ENCODE data around the gene TIMM29.

Gene TIMM29

GRCh38 chr19:10927730-10928562, 665 bp upstream of the TIMM29 start:
- WGBS (ENCODE audit: extremely low coverage, insufficient coverage, insufficient read length): no CpG with 5 or more reads among the region's 47 CpGs

DNA sequence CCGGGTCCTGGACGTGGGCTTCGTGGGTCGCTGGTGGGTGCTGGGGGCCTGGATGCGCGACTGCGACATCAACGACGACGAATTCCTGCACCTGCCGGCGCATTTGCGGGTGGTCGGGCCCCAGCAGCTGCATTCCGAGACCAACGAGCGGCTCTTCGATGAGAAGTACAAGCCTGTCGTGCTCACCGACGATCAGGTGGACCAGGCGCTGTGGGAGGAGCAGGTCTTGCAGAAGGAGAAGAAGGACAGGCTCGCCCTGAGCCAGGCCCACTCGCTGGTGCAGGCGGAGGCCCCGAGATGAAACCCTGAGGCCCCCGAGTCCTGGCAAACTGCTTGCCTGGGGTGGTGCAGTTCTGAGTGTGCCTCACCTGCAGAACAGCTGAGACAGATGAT, 787 bp downstream of the TIMM29 start:
- peak overlapping the region; percentile 84 for H3K9ac ChIP-seq (ENCODE audit: low read length)
- H4K91ac ChIP-seq (ENCODE audit: low read depth, low read length): peak overlapping the region; percentile 41
- peaks cover 7 to 16% of the 10 kb centered on the region in 2 experiments for H3K4me1 ChIP-seq (ENCODE audit: control insufficient read depth in 1 of 2, insufficient read depth in 2 of 2, low read length in 2 of 2)
- no peak overlapping the region for H3K23ac ChIP-seq (ENCODE audit: low read length)
- DNase-seq: no peak
- H3K79me1 ChIP-seq (ENCODE audit: low read length): peaks cover 11% of the 10 kb centered on the region
- peaks cover 3% of the 10 kb centered on the region for H3K9me3 ChIP-seq (ENCODE audit: insufficient read depth, low read depth, low read length)
- H4K8ac ChIP-seq (ENCODE audit: low read depth, low read length): peak overlapping the region; percentile 86
- H4K12ac ChIP-seq (ENCODE audit: low read depth, low read length): peak overlapping the region; percentile 87
- no peaks in the 10 kb centered on the region for H3K27me3 ChIP-seq (ENCODE audit: insufficient read depth, low read length)
- H3K36me3 ChIP-seq (ENCODE audit: control insufficient read depth in 1 of 2, insufficient read depth in 2 of 2, low read length in 2 of 2): peaks cover 14 to 22% of the 10 kb centered on the region in 2 experiments
- H3K4ac ChIP-seq (ENCODE audit: low read depth, low read length): peak overlapping the region; percentile 87
- H3K18ac ChIP-seq (ENCODE audit: low read length): peak overlapping the region; percentile 71
- peak overlapping the region; percentile 94 for H3K4me3 ChIP-seq (ENCODE audit: low read depth, low read length)
- peaks cover 17% of the 10 kb centered on the region for H3K79me2 ChIP-seq (ENCODE audit: control insufficient read depth, insufficient read depth, low read length, poor library complexity)
- no peak overlapping the region for H3K27ac ChIP-seq (ENCODE audit: low read depth, low read length)
- H3K14ac ChIP-seq (ENCODE audit: low read length): peak overlapping the region; percentile 78
- WGBS (ENCODE audit: extremely low coverage, insufficient coverage, insufficient read length): no CpG with 5 or more reads among the region's 27 CpGs
- peak overlapping the region; percentile 53 for H2AFZ ChIP-seq (ENCODE audit: insufficient read depth, low read length, poor library complexity)
- no peak overlapping the region for H2BK5ac ChIP-seq (ENCODE audit: low read depth, low read length, poor library complexity)
- peak overlapping the region; percentile 88 for H2AK5ac ChIP-seq (ENCODE audit: low read length)
- peak overlapping the region; percentile 92 for H3K4me2 ChIP-seq (ENCODE audit: low read length)
- H2BK120ac ChIP-seq (ENCODE audit: insufficient read depth, low read length, poor library complexity): peak overlapping the region; percentile 10
- no peak overlapping the region for H2BK12ac ChIP-seq (ENCODE audit: low read length)

More at GRCh38 chr19:10927730-10928562, 665 bp upstream of the TIMM29 start:
- Histone ChIP-seq H3K9ac (ENCODE audit: low read length) (peak overlapping the region; percentile 90), H3K14ac (ENCODE audit: low read length) (peak overlapping the region; percentile 82), H4K12ac (ENCODE audit: low read depth, low read length) (peak overlapping the region; percentile 49), H3K23ac (ENCODE audit: low read length) (no peak overlapping the region), H3K9me3 (ENCODE audit: insufficient read depth, low read depth, low read length) (peaks cover 3% of the 10 kb centered on the region), H3K4me2 (ENCODE audit: low read length) (peak overlapping the region; percentile 90), H3K27me3 (ENCODE audit: insufficient read depth, low read length) (no peaks in the 10 kb centered on the region), H3K27ac (ENCODE audit: low read depth, low read length) (no peak overlapping the region), H4K8ac (ENCODE audit: low read depth, low read length) (peak overlapping the region; percentile 89), H3K36me3 (ENCODE audit: control insufficient read depth in 1 of 2, insufficient read depth in 2 of 2, low read length in 2 of 2) (peaks cover 29 to 35% of the 10 kb centered on the region in 2 experiments), H3K4ac (ENCODE audit: low read depth, low read length) (peak overlapping the region; percentile 91), H3K79me2 (ENCODE audit: control insufficient read depth, insufficient read depth, low read length, poor library complexity) (peaks cover 17% of the 10 kb centered on the region), H3K79me1 (ENCODE audit: low read length) (peaks cover 11% of the 10 kb centered on the region), H3K4me1 (ENCODE audit: control insufficient read depth in 1 of 2, insufficient read depth in 2 of 2, low read length in 2 of 2) (peaks cover 7 to 16% of the 10 kb centered on the region in 2 experiments), H2BK12ac (ENCODE audit: low read length) (no peak overlapping the region), H2AFZ (ENCODE audit: insufficient read depth, low read length, poor library complexity) (peak overlapping the region; percentile 24), H4K91ac (ENCODE audit: low read depth, low read length) (peak overlapping the region; percentile 84), H3K18ac (ENCODE audit: low read length) (peak overlapping the region; percentile 24), H3K4me3 (ENCODE audit: low read depth, low read length) (peak overlapping the region; percentile 82), H2BK120ac (ENCODE audit: insufficient read depth, low read length, poor library complexity) (peak overlapping the region; percentile 32), H2BK5ac (ENCODE audit: low read depth, low read length, poor library complexity) (peak overlapping the region; percentile 1), H2AK5ac (ENCODE audit: low read length) (peak overlapping the region; percentile 71)
- DNase-seq: no peak

DNA sequence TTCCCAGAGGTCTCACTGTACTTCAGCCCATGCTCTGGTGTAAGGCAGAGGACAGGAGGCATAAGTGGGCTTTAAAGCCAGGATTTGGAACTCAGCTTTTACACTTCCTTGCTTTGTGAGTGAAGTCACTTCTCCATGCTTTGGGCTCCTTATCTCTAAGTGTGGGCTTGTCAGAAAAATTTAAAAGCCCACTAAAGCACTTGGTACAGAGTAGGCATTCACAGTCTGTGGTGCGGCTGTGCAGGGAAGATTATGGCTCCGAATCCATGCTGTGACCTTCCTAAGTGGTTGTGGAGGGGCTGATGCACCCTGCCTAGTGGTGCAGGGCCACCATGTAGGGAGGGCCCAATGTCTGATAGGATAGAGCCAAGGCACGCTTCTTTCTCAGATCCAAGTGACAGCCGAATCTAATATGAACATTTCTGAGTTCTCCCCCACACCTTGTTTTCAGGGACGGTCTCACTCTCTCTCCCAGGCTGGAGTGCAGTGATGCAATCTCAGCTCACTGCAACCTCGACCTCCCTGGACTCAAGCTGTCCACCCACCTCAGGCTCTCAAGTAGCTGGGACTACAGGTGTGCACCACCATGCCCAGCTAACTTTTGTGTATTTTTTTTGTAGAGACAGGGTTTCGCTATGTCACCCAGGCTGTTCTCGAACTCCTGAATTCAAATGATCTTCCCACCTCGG, 6.9 kb downstream of the TIMM29 start:
- DNase-seq: no peak
- Histone ChIP-seq H3K23ac (ENCODE audit: low read length) (no peak overlapping the region), H4K8ac (ENCODE audit: low read depth, low read length) (no peak overlapping the region)

GRCh38 chr19:10936661-10937084, 8.1 kb downstream of the TIMM29 start:
- Histone ChIP-seq H4K12ac (ENCODE audit: low read depth, low read length) (peak overlapping the region; percentile 72), H3K9ac (ENCODE audit: low read length) (no peak overlapping the region), H3K4me2 (ENCODE audit: low read length) (no peak overlapping the region), H4K91ac (ENCODE audit: low read depth, low read length) (no peak overlapping the region), H3K23ac (ENCODE audit: low read length) (no peak overlapping the region), H3K18ac (ENCODE audit: low read length) (no peak overlapping the region), H3K9me3 (ENCODE audit: insufficient read depth, low read depth, low read length) (no peaks in the 10 kb centered on the region), H3K27me3 (ENCODE audit: insufficient read depth, low read length) (no peaks in the 10 kb centered on the region), H3K4ac (ENCODE audit: low read depth, low read length) (no peak overlapping the region), H4K8ac (ENCODE audit: low read depth, low read length) (peak overlapping the region; percentile 85), H3K14ac (ENCODE audit: low read length) (no peak overlapping the region), H2BK120ac (ENCODE audit: insufficient read depth, low read length, poor library complexity) (peak overlapping the region; percentile 46), H3K79me1 (ENCODE audit: low read length) (no peaks in the 10 kb centered on the region), H3K4me1 (ENCODE audit: control insufficient read depth in 1 of 2, insufficient read depth in 2 of 2, low read length in 2 of 2) (peaks cover 4 to 7% of the 10 kb centered on the region in 2 experiments), H2BK12ac (ENCODE audit: low read length) (no peak overlapping the region), H3K27ac (ENCODE audit: low read depth, low read length) (no peak overlapping the region), H2AFZ (ENCODE audit: insufficient read depth, low read length, poor library complexity) (peak overlapping the region; percentile 77), H3K79me2 (ENCODE audit: control insufficient read depth, insufficient read depth, low read length, poor library complexity) (no peaks in the 10 kb centered on the region), H3K4me3 (ENCODE audit: low read depth, low read length) (no peak overlapping the region), H2BK5ac (ENCODE audit: low read depth, low read length, poor library complexity) (no peak overlapping the region), H3K36me3 (ENCODE audit: control insufficient read depth in 1 of 2, insufficient read depth in 2 of 2, low read length in 2 of 2) (peaks cover 0 to 3% of the 10 kb centered on the region in 2 experiments), H2AK5ac (ENCODE audit: low read length) (no peak overlapping the region)
- peak; percentile 62 to 93 for DNase-seq
- no CpG with 5 or more reads among the region's 11 CpGs for WGBS (ENCODE audit: extremely low coverage, insufficient coverage, insufficient read length)

More for the DNA sequence above, 6.9 kb downstream of the TIMM29 start:
- no peak overlapping the region for H3K14ac ChIP-seq (ENCODE audit: low read length)
- no CpG with 5 or more reads among the region's 9 CpGs for WGBS (ENCODE audit: extremely low coverage, insufficient coverage, insufficient read length)
- H4K91ac ChIP-seq (ENCODE audit: low read depth, low read length): no peak overlapping the region
- no peak overlapping the region for H2BK12ac ChIP-seq (ENCODE audit: low read length)
- H4K12ac ChIP-seq (ENCODE audit: low read depth, low read length): no peak overlapping the region
- H3K27ac ChIP-seq (ENCODE audit: low read depth, low read length): no peak overlapping the region
- H3K79me1 ChIP-seq (ENCODE audit: low read length): no peaks in the 10 kb centered on the region
- H2AFZ ChIP-seq (ENCODE audit: insufficient read depth, low read length, poor library complexity): no peak overlapping the region
- H3K27me3 ChIP-seq (ENCODE audit: insufficient read depth, low read length): no peaks in the 10 kb centered on the region
- H3K79me2 ChIP-seq (ENCODE audit: control insufficient read depth, insufficient read depth, low read length, poor library complexity): no peaks in the 10 kb centered on the region
- no peak overlapping the region for H3K9ac ChIP-seq (ENCODE audit: low read length)
- H2BK120ac ChIP-seq (ENCODE audit: insufficient read depth, low read length, poor library complexity): no peak overlapping the region
- peaks cover 2 to 5% of the 10 kb centered on the region in 2 experiments for H3K36me3 ChIP-seq (ENCODE audit: control insufficient read depth in 1 of 2, insufficient read depth in 2 of 2, low read length in 2 of 2)
- H2AK5ac ChIP-seq (ENCODE audit: low read length): no peak overlapping the region
- H3K18ac ChIP-seq (ENCODE audit: low read length): no peak overlapping the region
- H3K4me2 ChIP-seq (ENCODE audit: low read length): no peak overlapping the region
- peaks cover 4 to 7% of the 10 kb centered on the region in 2 experiments for H3K4me1 ChIP-seq (ENCODE audit: control insufficient read depth in 1 of 2, insufficient read depth in 2 of 2, low read length in 2 of 2)
- H2BK5ac ChIP-seq (ENCODE audit: low read depth, low read length, poor library complexity): no peak overlapping the region
- H3K4ac ChIP-seq (ENCODE audit: low read depth, low read length): no peak overlapping the region
- no peaks in the 10 kb centered on the region for H3K9me3 ChIP-seq (ENCODE audit: insufficient read depth, low read depth, low read length)
- no peak overlapping the region for H3K4me3 ChIP-seq (ENCODE audit: low read depth, low read length)

Measured in trophoblast cell (in vitro differentiated cells and primary cell).